SU-DHL-6 (cell line): Measurements from ENCODE around the gene HEYL.

ENCODE experiments used
- H2AFZ ChIP-seq: fragments of 200-600 bp; sonication (generic); 2 replicates; pipeline ENCODE4 v1.6.1; 2014; ENCODE audit warnings: low read depth, mild to moderate bottlenecking, moderate library complexity, mixed read lengths, antibody characterized with exemption, low read length; ENCODE audit not compliant: severe bottlenecking
- H3F3A ChIP-seq: fragments of 200-600 bp; shearing (Covaris generic); 2 replicates; pipeline ENCODE4 v1.6.0; 2016; ENCODE audit warnings: antibody characterized with exemption, mild to moderate bottlenecking; ENCODE audit not compliant: insufficient read depth
- H3K27ac ChIP-seq: fragments of 200-600 bp; sonication (generic); 2 replicates; pipeline ENCODE4 v1.5.1; 2016; ENCODE audit warnings: low read depth, mild to moderate bottlenecking, low read length, moderate library complexity, mixed read lengths
- H3K27me3 ChIP-seq: fragments of 200-600 bp; sonication (generic), shearing (Covaris generic); 2 replicates; pipeline ENCODE4 v1.6.0; 2014; ENCODE audit warnings: mild to moderate bottlenecking, low read length
- H3K36me3 ChIP-seq: fragments of 200-600 bp; sonication (generic); 2 replicates; pipeline ENCODE4 v1.6.1; 2014; ENCODE audit warnings: mild to moderate bottlenecking, low read length, mixed read lengths
- H3K4me2 ChIP-seq: fragments of 300-600, 200-600 bp; shearing (Covaris generic), sonication (generic); 2 replicates; pipeline ENCODE4 v1.6.0; 2014; ENCODE audit warnings: low read length, low read depth, mild to moderate bottlenecking; ENCODE audit not compliant: poor library complexity, severe bottlenecking
- H3K4me3 ChIP-seq: fragments of 200-600 bp; sonication (generic); 2 replicates; pipeline ENCODE4 v1.5.1; 2014; ENCODE audit warnings: antibody characterized with exemption, low read length, mild to moderate bottlenecking, mixed read lengths; ENCODE audit not compliant: insufficient read depth, poor library complexity, severe bottlenecking
- H3K79me2 ChIP-seq: fragments of 200-600 bp; sonication (generic); 2 replicates; pipeline ENCODE4 v1.6.1; 2014; ENCODE audit warnings: mild to moderate bottlenecking, low read length, moderate library complexity; ENCODE audit not compliant: insufficient read depth
- H3K9ac ChIP-seq: fragments of 200-600 bp; sonication (generic); 2 replicates; pipeline ENCODE4 v1.7.0; 2014; ENCODE audit warnings: mild to moderate bottlenecking, low read length
- H3K9me2 ChIP-seq: fragments of 200-600 bp; sonication (generic); replicated peaks from 2 replicates; pipeline ENCODE4 v1.6.1; 2014; ENCODE audit warnings: low read length; ENCODE audit not compliant: insufficient read depth
- H3K9me3 ChIP-seq: fragments of 200-600 bp; sonication (generic); 2 replicates; pipeline ENCODE4 v1.6.1; 2014; ENCODE audit warnings: low read length, mixed read lengths; ENCODE audit not compliant: insufficient read depth
- H4K20me1 ChIP-seq: fragments of 200-600 bp; sonication (generic); 2 replicates; pipeline ENCODE4 v1.6.1; 2014; ENCODE audit warnings: low read depth, mild to moderate bottlenecking, antibody characterized with exemption, low read length, moderate library complexity, mixed read lengths
- EZH2phosphoT487 ChIP-seq: fragments of 200-600 bp; sonication (generic), shearing (Covaris generic); conservative IDR thresholded peaks from 2 replicates; pipeline ENCODE4 v1.6.1; 2018; ENCODE audit warnings: mild to moderate bottlenecking, antibody characterized with exemption, low read length, moderate library complexity, mixed read lengths
- TF ChIP-seq, protein P1 (sequence below): fragments of 200-600 bp; sonication (generic); IDR thresholded peaks from one replicate; pipeline ENCODE4 v1.5.1; 2017; ENCODE audit warnings: antibody characterized with exemption, mild to moderate bottlenecking, low read length, moderate library complexity; ENCODE audit not compliant: insufficient read depth, poor library complexity, severe bottlenecking

HEYL gene

DNA sequence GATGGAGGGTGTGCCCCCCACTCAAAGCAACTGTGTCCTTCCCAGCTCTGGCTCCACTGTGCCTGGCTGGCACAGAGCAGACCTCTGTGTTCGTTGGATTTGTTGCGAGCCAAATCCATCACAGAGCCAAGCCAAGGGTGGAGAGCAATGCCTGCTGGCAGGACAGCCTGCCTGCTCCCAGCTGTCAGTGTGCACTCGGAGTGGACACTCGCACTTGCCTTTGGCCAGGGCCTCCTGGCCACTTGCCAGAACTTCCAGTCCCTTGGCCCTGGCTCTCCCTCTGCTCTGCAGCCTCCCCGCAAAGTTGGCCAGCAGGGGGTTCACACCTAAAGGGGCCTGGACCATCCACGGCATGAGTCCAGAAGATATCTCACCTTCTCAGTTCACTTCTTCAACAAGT lies 16.4 kb downstream of the HEYL start:
- H3K9me2 ChIP-seq = no peaks in the 10 kb centered on the region
- H3K9me3 ChIP-seq = no peaks in the 10 kb centered on the region
- H3F3A ChIP-seq = no peaks in the 10 kb centered on the region
- H3K36me3 ChIP-seq = no peaks in the 10 kb centered on the region
- H4K20me1 ChIP-seq = no peaks in the 10 kb centered on the region
- no peak overlapping the region for H3K9ac ChIP-seq
- H3K27me3 ChIP-seq = no peaks in the 10 kb centered on the region
- H3K79me2 ChIP-seq = no peaks in the 10 kb centered on the region
- TF ChIP-seq, protein P1, sequence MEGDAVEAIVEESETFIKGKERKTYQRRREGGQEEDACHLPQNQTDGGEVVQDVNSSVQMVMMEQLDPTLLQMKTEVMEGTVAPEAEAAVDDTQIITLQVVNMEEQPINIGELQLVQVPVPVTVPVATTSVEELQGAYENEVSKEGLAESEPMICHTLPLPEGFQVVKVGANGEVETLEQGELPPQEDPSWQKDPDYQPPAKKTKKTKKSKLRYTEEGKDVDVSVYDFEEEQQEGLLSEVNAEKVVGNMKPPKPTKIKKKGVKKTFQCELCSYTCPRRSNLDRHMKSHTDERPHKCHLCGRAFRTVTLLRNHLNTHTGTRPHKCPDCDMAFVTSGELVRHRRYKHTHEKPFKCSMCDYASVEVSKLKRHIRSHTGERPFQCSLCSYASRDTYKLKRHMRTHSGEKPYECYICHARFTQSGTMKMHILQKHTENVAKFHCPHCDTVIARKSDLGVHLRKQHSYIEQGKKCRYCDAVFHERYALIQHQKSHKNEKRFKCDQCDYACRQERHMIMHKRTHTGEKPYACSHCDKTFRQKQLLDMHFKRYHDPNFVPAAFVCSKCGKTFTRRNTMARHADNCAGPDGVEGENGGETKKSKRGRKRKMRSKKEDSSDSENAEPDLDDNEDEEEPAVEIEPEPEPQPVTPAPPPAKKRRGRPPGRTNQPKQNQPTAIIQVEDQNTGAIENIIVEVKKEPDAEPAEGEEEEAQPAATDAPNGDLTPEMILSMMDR = no peak
- no peak for TF ChIP-seq EZH2phosphoT487
- no peak overlapping the region for H3K27ac ChIP-seq
- no peak overlapping the region for H2AFZ ChIP-seq
- no peak overlapping the region for H3K4me2 ChIP-seq
- no peak overlapping the region for H3K4me3 ChIP-seq

DNA sequence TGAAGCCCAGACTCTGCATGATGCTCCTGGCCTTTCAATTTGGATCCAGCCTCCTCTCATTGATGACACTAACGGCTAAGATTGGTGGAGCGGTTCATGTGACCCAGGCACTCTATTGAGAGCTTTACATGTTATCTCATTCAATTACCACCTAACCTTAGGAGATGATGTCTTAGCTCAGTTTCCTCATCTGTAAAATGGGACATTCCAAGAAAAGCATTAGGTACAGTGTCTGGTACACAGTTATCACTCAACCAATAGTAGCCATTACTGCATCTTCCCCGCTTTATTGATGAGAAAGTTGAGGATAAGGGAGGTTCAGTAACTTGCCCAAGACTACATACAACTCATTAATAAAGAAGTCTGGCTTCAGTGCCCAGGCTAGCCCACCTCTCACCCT lies 17.0 kb downstream of the HEYL start:
- Histone ChIP-seq H3K9me2 (no peaks in the 10 kb centered on the region), H3K27me3 (no peaks in the 10 kb centered on the region), H3K4me2 (no peak overlapping the region), H2AFZ (no peak overlapping the region), H3K9ac (no peak overlapping the region), H3F3A (no peaks in the 10 kb centered on the region), H3K79me2 (no peaks in the 10 kb centered on the region), H4K20me1 (no peaks in the 10 kb centered on the region), H3K4me3 (no peak overlapping the region), H3K9me3 (no peaks in the 10 kb centered on the region), H3K36me3 (no peaks in the 10 kb centered on the region), H3K27ac (no peak overlapping the region)
- no peak for TF ChIP-seq EZH2phosphoT487
- TF ChIP-seq, protein P1 = no peak

DNA sequence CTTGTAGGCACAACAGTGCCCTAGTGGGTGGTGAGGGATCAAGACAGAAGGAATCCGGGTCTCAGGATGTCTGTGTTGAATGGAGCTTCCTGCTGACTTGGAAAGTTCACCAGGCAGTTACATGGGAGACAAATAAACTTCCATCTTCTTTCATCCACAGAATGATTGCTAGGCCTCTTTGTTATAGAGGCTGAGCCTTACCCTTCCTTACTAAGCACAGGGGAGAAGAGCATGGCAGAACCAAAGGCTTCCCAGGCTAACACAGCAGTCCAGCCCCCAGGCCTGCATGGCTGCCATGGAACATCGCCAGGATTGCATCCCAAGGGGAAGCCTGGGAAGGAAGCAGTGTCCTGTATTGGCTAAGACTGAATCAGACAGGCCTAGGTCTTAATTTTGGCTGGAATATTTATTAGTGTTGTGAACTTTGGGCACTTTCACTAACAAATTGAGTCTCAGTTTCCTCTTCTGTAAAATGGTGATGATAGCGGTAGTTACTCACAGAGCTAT lies 18.7 kb downstream of the HEYL start:
- Histone ChIP-seq H3K36me3 (no peaks in the 10 kb centered on the region), H4K20me1 (no peaks in the 10 kb centered on the region), H3K9ac (no peak overlapping the region), H3F3A (no peaks in the 10 kb centered on the region), H3K27ac (no peak overlapping the region), H3K4me2 (no peak overlapping the region), H3K9me2 (no peaks in the 10 kb centered on the region), H2AFZ (no peak overlapping the region), H3K9me3 (no peaks in the 10 kb centered on the region), H3K27me3 (no peaks in the 10 kb centered on the region), H3K4me3 (no peak overlapping the region), H3K79me2 (no peaks in the 10 kb centered on the region)
- TF ChIP-seq, protein P1 = no peak
- TF ChIP-seq EZH2phosphoT487 = no peak
